Kidney (tissue), 14 donors: ENCODE data around the gene AGPS. TPM values are rescaled to one million over a fixed set of nuclear protein-coding genes. Genes with fewer than 3 reads are reported as not detected.

Experiments
- DNase-seq, 5 donors: peaks; one replicate each; pipeline ENCODE4 v3.0.0-alpha.2; 2013 to 2020
- FAIRE-seq: peaks from 2 replicates; lab custom pipeline; 2012; peaks lifted over from hg19 to GRCh38; lab: Jason Lieb, UNC
- H3K27ac ChIP-seq, 2 donors: one replicate each; pipeline ENCODE4 v1.7.0; 2013; ENCODE audit warnings: low read depth in 2 of 2, low read length in 2 of 2, inconsistent platforms in 1 of 2
- H3K27me3 ChIP-seq: one replicate; pipeline ENCODE4 v1.7.1; 2013; ENCODE audit warnings: low read length, inconsistent platforms; ENCODE audit not compliant: control insufficient read depth, insufficient read depth
- H3K36me3 ChIP-seq, 3 donors: one replicate each; pipeline versions ENCODE4 v1.7.0 to v1.7.1; 2013; ENCODE audit warnings: low read length in 3 of 3, control low read depth in 1 of 3, inconsistent platforms in 1 of 3; ENCODE audit not compliant: insufficient read depth in 3 of 3, control insufficient read depth in 2 of 3
- H3K4me1 ChIP-seq, 3 donors: one replicate each; pipeline versions ENCODE4 v1.7.0 to v1.7.1; 2013; ENCODE audit warnings: low read length in 3 of 3, inconsistent platforms in 1 of 3, low read depth in 1 of 3; ENCODE audit not compliant: control insufficient read depth in 2 of 3, insufficient read depth in 2 of 3
- H3K4me3 ChIP-seq, 3 donors: one replicate each; pipeline versions ENCODE4 v1.7.0 to v1.8.1; 2013; ENCODE audit warnings: low read length in 3 of 3, control low read depth in 1 of 3, inconsistent platforms in 1 of 3
- H3K9ac ChIP-seq, 3 donors: one replicate each; pipeline versions ENCODE4 v1.7.0 to v1.7.1; 2013; ENCODE audit warnings: low read length in 3 of 3, control low read depth in 1 of 3, inconsistent platforms in 1 of 3
- H3K9me3 ChIP-seq, 3 donors: one replicate each; pipeline versions ENCODE4 v1.7.0 to v1.7.1; 2013; ENCODE audit warnings: low read length in 3 of 3, control low read depth in 1 of 3, inconsistent platforms in 1 of 3; ENCODE audit not compliant: control insufficient read depth in 2 of 3, insufficient read depth in 1 of 3
- intact Hi-C: fragments of 100-400 bp; cut with DNase I; formaldehyde crosslinking; loops from one replicate; pipeline ENCODE4 v1.11.1; 2022
- polyA plus RNA-seq: library from polyadenylated mRNA; stranded (reverse); fragments of 350-450 nt; fragmentation: Illumina TruSeq; extraction: RNeasy Lipid Tissue Mini Kit (QIAGEN cat#74804); gene quantifications from one replicate; pipeline ENCODE4 v1.2.3, GENCODE V29; 2014; ENCODE audit warnings: low read depth, low replicate concordance; ENCODE audit not compliant: insufficient read depth
- total RNA-seq: library from RNA; stranded (reverse); fragmentation: NEBNext Ultra II Directional; extraction: Animal tissue kit (Norgen Biotek cat#: 25700); gene quantifications from one replicate; pipeline ENCODE4 v1.2.1, GENCODE V29; 2021
- TF ChIP-seq, protein P1 (sequence below): IDR thresholded peaks from 3 replicates; pipeline ENCODE4 v1.5.1; 2012; ENCODE audit warnings: mild to moderate bottlenecking, moderate library complexity, borderline replicate concordance; ENCODE audit not compliant: insufficient read depth; ENCODE audit errors: extremely low read depth
- donor health status: control.
- donor health status: control.
- donor health status: control.
- donor health status: control.
- donor health status: control.
- donor health status: DM: yes; HTN: yes; CAD: no.
- donor health status: Normal renal cell carcinoma (clear cell type).

AGPS gene
- total and polyA plus RNA-seq, 2 donors from 2014 or later = 7.9 to 45.7 TPM

DNA sequence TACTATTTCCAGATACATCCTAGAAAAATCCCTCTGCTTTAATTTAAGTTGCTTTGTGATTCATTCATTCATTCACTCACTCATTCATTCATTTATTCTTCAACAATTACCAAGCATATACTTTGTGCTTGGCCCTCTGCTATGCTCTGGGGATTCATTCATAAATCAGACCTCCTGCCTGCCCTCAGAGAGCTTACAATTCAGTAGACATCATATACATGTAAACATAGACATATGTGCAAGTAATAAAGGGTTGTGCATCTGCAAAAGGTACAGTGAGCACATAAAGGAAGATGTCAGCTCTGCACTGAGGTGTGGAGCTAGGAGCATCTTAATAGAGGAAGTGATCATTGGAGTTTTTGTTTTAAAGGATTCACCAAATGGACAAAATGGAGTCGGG, 189.4 kb downstream of the AGPS start:
- DNase-seq (no peak), FAIRE-seq (no peak)
- intact Hi-C loops = no loop called here

DNA sequence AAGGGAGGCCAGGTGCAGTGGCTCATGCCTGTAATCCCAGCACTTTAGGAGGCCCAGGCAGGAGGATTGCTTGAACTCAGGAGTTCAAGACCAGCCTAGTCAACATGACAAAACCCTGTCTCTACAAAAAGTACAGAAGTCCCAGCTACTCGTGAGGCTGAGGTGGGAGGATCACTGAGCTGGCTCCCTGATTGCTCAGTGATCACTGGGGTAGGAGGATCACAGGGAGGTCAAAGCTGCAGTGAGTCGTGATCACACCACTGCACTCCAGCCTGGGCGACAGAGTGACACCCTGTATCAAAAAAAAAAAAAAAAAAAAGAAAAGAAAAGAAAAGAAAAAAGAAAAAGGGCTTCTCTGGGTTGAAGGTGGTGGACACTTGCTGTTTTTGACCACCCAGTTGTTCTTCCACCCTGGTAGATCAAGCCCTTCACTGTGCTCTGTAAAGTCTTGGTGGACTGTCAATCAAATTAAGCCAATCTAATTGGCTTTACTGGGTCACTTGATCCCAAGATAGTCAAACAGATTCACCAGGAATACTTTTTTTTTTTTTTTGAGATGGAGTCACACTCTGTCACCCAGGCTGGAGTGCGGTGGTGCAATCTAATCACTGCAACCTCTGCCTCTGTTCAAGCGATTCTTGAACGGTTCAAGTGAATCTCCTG, 191.6 kb downstream of the AGPS start:
- Histone ChIP-seq H3K9me3 (no peaks in the 10 kb centered on the region), H3K9ac (no peak overlapping the region), H3K4me1 (no peaks in the 10 kb centered on the region), H3K4me3 (no peak overlapping the region), H3K27me3 (no peaks in the 10 kb centered on the region), H3K36me3 (no peaks in the 10 kb centered on the region), H3K27ac (no peak overlapping the region)
- DNase-seq (no peak), FAIRE-seq (no peak)
- intact Hi-C loops = no loop called here
- TF ChIP-seq, protein P1, sequence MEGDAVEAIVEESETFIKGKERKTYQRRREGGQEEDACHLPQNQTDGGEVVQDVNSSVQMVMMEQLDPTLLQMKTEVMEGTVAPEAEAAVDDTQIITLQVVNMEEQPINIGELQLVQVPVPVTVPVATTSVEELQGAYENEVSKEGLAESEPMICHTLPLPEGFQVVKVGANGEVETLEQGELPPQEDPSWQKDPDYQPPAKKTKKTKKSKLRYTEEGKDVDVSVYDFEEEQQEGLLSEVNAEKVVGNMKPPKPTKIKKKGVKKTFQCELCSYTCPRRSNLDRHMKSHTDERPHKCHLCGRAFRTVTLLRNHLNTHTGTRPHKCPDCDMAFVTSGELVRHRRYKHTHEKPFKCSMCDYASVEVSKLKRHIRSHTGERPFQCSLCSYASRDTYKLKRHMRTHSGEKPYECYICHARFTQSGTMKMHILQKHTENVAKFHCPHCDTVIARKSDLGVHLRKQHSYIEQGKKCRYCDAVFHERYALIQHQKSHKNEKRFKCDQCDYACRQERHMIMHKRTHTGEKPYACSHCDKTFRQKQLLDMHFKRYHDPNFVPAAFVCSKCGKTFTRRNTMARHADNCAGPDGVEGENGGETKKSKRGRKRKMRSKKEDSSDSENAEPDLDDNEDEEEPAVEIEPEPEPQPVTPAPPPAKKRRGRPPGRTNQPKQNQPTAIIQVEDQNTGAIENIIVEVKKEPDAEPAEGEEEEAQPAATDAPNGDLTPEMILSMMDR = no peak

More for the DNA sequence above, 189.4 kb downstream of the AGPS start:
- TF ChIP-seq, protein P1 = no peak
- Histone ChIP-seq H3K9ac (no peak overlapping the region), H3K9me3 (no peaks in the 10 kb centered on the region), H3K27me3 (no peaks in the 10 kb centered on the region), H3K27ac (no peak overlapping the region), H3K36me3 (no peaks in the 10 kb centered on the region), H3K4me3 (no peak overlapping the region), H3K4me1 (no peaks in the 10 kb centered on the region)

DNA sequence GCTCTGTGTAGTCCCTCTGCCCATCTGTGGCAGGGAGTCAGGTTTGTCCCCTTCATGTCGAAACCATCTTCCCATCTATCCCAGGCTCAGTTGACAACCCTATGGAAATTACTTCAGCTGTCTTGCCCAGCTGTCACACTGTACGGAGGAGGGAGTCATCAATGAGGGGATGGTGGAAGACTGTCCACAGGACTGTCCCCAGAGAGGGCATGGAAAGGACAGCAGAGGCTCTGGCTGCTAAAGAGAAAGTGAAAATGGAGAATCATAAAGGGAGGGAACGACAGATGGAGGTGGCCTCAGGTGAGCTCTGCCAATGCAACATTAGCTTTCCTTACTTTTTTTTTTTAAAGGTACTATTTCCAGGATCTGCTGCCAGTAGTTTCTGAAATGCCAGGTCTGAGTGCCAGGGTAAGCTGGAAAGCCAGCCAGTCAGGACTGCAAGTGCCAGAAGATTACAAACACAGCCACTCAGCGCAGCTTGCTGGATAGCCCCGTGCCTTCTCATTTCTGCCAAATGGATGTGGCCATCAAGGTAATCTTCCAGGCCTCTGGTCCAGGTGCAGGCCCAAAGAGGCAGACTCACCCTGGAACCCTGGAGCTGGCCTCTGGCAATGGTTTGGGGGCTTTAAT, 192.8 kb downstream of the AGPS start:
- intact Hi-C loops = no loop called here

More for the DNA sequence above, 192.8 kb downstream of the AGPS start:
- Histone ChIP-seq H3K27me3 (no peaks in the 10 kb centered on the region), H3K9ac (no peak overlapping the region), H3K36me3 (no peaks in the 10 kb centered on the region), H3K27ac (no peak overlapping the region), H3K4me1 (no peaks in the 10 kb centered on the region), H3K4me3 (no peak overlapping the region), H3K9me3 (no peaks in the 10 kb centered on the region)
- FAIRE-seq (no peak), DNase-seq (no peak)
- TF ChIP-seq, protein P1 = no peak
